HepG2 (cell line): ENCODE results near the gene SIK3. TPM values are rescaled to one million over a fixed set of nuclear protein-coding genes. Genes with fewer than 3 reads are reported as not detected.

Source experiments
- ATAC-seq: fragments of 200-7000 bp; cut with Tn5 transposase; 3 replicates; pipeline ENCODE4 v1.9.1; 2020; ENCODE audit warnings: mild to moderate bottlenecking, moderate library complexity
- BruUV-seq: library from RNA; stranded (reverse); fragments of 400-500 nt; replicated peaks from 2 replicates; lab custom pipeline; 2021; lab: Mats Ljungman, UMichigan
- CTCF ChIA-PET: fragments of 300-600 bp; formaldehyde crosslinking; extraction: SDS; loops from one replicate; lab custom pipeline; 2021; ENCODE audit warnings: low total read pairs, inconsistent platforms, low intra/inter-chr PET ratio; lab: Yijun Ruan, JAX
- POLR2A ChIA-PET: fragments of 350-600 bp; sonication (Branson Sonifier 250); formaldehyde crosslinking; loops from one replicate; lab custom pipeline; 2020; ENCODE audit warnings: antibody characterized with exemption, inconsistent platforms; lab: Yijun Ruan, JAX
- DNase-seq: peaks from one replicate; pipeline ENCODE4 v3.0.0-alpha.2; 2015; ENCODE audit warnings: low spot score
- FAIRE-seq: peaks from 3 replicates; lab custom pipeline; 2011; peaks lifted over from hg19 to GRCh38; lab: Jason Lieb, UNC
- H2AFZ ChIP-seq: one replicate; pipeline ENCODE4 v1.6.1; 2011; ENCODE audit warnings: low read length, inconsistent platforms
- H3K27ac ChIP-seq: fragments of 300-600 bp; 3 replicates; pipeline ENCODE4 v1.8.0; 2011; ENCODE audit warnings: mixed run types, mild to moderate bottlenecking, mixed read lengths, low read length, inconsistent platforms; ENCODE audit not compliant: insufficient read depth; ENCODE audit errors: extremely low read length
- H3K27me3 ChIP-seq, 2 experiments: fragments of 200-600 bp in 1 of 2; 2 replicates in 1 of 2; 3 replicates in 1 of 2; pipeline versions ENCODE4 v1.6.0 to v1.8.0; 2011; ENCODE audit warnings: low read length in 2 of 2, mild to moderate bottlenecking in 2 of 2, moderate library complexity in 2 of 2, inconsistent platforms in 1 of 2; ENCODE audit not compliant: insufficient read depth in 2 of 2, control insufficient read depth in 1 of 2
- H3K36me3 ChIP-seq, 2 experiments: fragments of 200-600 bp in 1 of 2; replicated peaks in 1 of 2; 2 replicates in 1 of 2; 3 replicates in 1 of 2; pipeline versions ENCODE4 v1.5.1 to v1.8.0; 2011; ENCODE audit warnings: low read length in 2 of 2, inconsistent platforms in 1 of 2; ENCODE audit not compliant: insufficient read depth in 2 of 2, control insufficient read depth in 1 of 2
- H3K4me1 ChIP-seq: 2 replicates; pipeline ENCODE4 v1.5.1; 2012; ENCODE audit warnings: low read length, inconsistent platforms; ENCODE audit not compliant: insufficient read depth
- H3K4me2 ChIP-seq: 2 replicates; pipeline ENCODE4 v1.6.0; 2011; ENCODE audit warnings: low read depth, low read length, inconsistent platforms
- H3K4me3 ChIP-seq, 3 experiments: fragments of 200-600 bp in 1 of 3; sonication (generic), shearing (Covaris generic) in 1 of 3; replicated peaks in 1 of 3; 2 replicates each; pipeline ENCODE4 v1.5.1; 2011 to 2016; ENCODE audit warnings: low read length in 3 of 3, inconsistent platforms in 2 of 3, low read depth in 2 of 3, mild to moderate bottlenecking in 2 of 3, control low read depth in 1 of 3, mixed read lengths in 1 of 3; ENCODE audit not compliant: insufficient read depth in 1 of 3
- H3K79me2 ChIP-seq: one replicate; pipeline ENCODE4 v1.6.1; 2011; ENCODE audit warnings: low read length, inconsistent platforms; ENCODE audit not compliant: insufficient read depth
- H3K9ac ChIP-seq: 2 replicates; pipeline ENCODE4 v1.6.0; 2011; ENCODE audit warnings: mild to moderate bottlenecking, low read depth, low read length, inconsistent platforms; ENCODE audit not compliant: insufficient read depth
- H3K9me3 ChIP-seq: 2 replicates; pipeline ENCODE4 v1.5.1; 2012; ENCODE audit warnings: mild to moderate bottlenecking, low read length
- H4K20me1 ChIP-seq: 2 replicates; pipeline ENCODE4 v1.6.0; 2011; ENCODE audit warnings: inconsistent platforms, mild to moderate bottlenecking, low read length, moderate library complexity; ENCODE audit not compliant: insufficient read depth
- CREM ChIP-seq, 2 experiments: sonication (generic) in 1 of 2; formaldehyde crosslinking in 1 of 2; IDR thresholded peaks; 2 replicates each; pipeline versions ENCODE4 v1.4.0 to v1.6.1; 2016 to 2020; ENCODE audit warnings: antibody characterized with exemption in 1 of 2, mild to moderate bottlenecking in 1 of 2, missing genetic modification reagents in 1 of 2
- DNMT1 ChIP-seq: sonication (generic); formaldehyde crosslinking; IDR thresholded peaks from 2 replicates; pipeline ENCODE4 v1.5.1; 2020; ENCODE audit warnings: mild to moderate bottlenecking, missing genetic modification reagents
- EP300 ChIP-seq, 3 experiments: sonication (generic) in 1 of 3; formaldehyde crosslinking in 1 of 3; IDR thresholded peaks; 2 replicates each; pipeline versions ENCODE4 v1.5.1 to v1.6.1; 2011 to 2020; ENCODE audit warnings: low read depth in 2 of 3, low read length in 2 of 3, borderline replicate concordance in 1 of 3, improper control_type of control experiment in 1 of 3, mild to moderate bottlenecking in 1 of 3, missing genetic modification reagents in 1 of 3, moderate library complexity in 1 of 3
- SRSF4 ChIP-seq: fragments of 200-400 bp; formaldehyde crosslinking; IDR thresholded peaks from one replicate; pipeline ENCODE4 v1.6.1; 2018; ENCODE audit warnings: mild to moderate bottlenecking, low read depth, low read length, moderate library complexity; ENCODE audit not compliant: poor library complexity, severe bottlenecking
- TBL1XR1 ChIP-seq: fragments of 150-350 bp; IDR thresholded peaks from 2 replicates; pipeline ENCODE4 v1.6.1; 2014; ENCODE audit warnings: borderline replicate concordance, low read length; ENCODE audit not compliant: partially characterized antibody
- ZNF101 ChIP-seq: sonication (generic); formaldehyde crosslinking; IDR thresholded peaks from 2 replicates; pipeline ENCODE4 v1.4.0; 2020; ENCODE audit warnings: mild to moderate bottlenecking, low read depth, missing genetic modification reagents, borderline replicate concordance
- ZNF530 ChIP-seq: sonication (generic); formaldehyde crosslinking; IDR thresholded peaks from 2 replicates; pipeline ENCODE4 v1.5.0; 2020; ENCODE audit warnings: low read depth, mild to moderate bottlenecking, missing genetic modification reagents
- ZNF567 ChIP-seq: sonication (generic); formaldehyde crosslinking; IDR thresholded peaks from 2 replicates; pipeline ENCODE4 v1.8.1; 2023; ENCODE audit warnings: mild to moderate bottlenecking, missing genetic modification reagents, borderline replicate concordance
- ZNF644 ChIP-seq: IDR thresholded peaks from 2 replicates; pipeline ENCODE4 v1.6.1; 2016; ENCODE audit warnings: low read depth
- ZNF790 ChIP-seq: sonication (generic); formaldehyde crosslinking; IDR thresholded peaks from 2 replicates; pipeline ENCODE4 v1.8.0; 2022; ENCODE audit warnings: missing genetic modification reagents, mild to moderate bottlenecking, borderline replicate concordance
- ZNF878 ChIP-seq: sonication (generic); formaldehyde crosslinking; IDR thresholded peaks from 2 replicates; pipeline ENCODE4 v1.8.1; 2023; ENCODE audit warnings: mild to moderate bottlenecking, missing genetic modification reagents, moderate library complexity
- WGBS: methylation state at CpG from one replicate; pipeline ENCODE4 v1.1.6; 2017; ENCODE audit warnings: low lambda C conversion rate; 5-methylcytosine and 5-hydroxymethylcytosine counted together
- in situ Hi-C: cut with HindIII; loops from 2 replicates; pipeline ENCODE4 v1.10.0; 2017; ENCODE audit warnings: low pct_unique_long_range_greater_than_20kb; ENCODE audit not compliant: extremely low pct_ligation_motif_present
- intact Hi-C: fragments of 100-400 bp; cut with micrococcal nuclease; formaldehyde crosslinking; loops from one replicate; pipeline ENCODE4 v1.10.0; 2022; ENCODE audit not compliant: unreplicated experiment
- polyA plus RNA-seq, 8 experiments: library from polyadenylated mRNA; depleted of rRNA in 3 of 8; stranded (reverse) in 7 of 8; unstranded in 1 of 8; fragments of >200 nt; fragmentation: Illumina TruSeq in 4 of 8; extraction: Trizol in 4 of 8; gene quantifications; 2 replicates each; pipeline versions ENCODE4 v1.2.1 to v1.2.3, GENCODE V29; 2011 to 2016; ENCODE audit warnings: low read depth in 4 of 8, missing spikeins in 1 of 8, mixed read lengths in 1 of 8; ENCODE audit not compliant: insufficient read depth in 1 of 8
- total RNA-seq, 5 experiments: library from RNA; depleted of rRNA; stranded (reverse); fragments of >200 nt; fragmentation: Illumina TruSeq; extraction: Trizol; gene quantifications; 2 replicates each; pipeline ENCODE4 v1.2.3, GENCODE V29; 2016; ENCODE audit warnings: low read depth in 1 of 5
- TF ChIP-seq, protein P1 (sequence below): sonication (generic); formaldehyde crosslinking; IDR thresholded peaks from 2 replicates; pipeline ENCODE4 v1.9.0; 2021; ENCODE audit warnings: missing genetic modification reagents, mild to moderate bottlenecking, borderline replicate concordance
- TF ChIP-seq, protein P2 (sequence below): sonication (generic); formaldehyde crosslinking; IDR thresholded peaks from 2 replicates; pipeline ENCODE4 v1.5.1; 2020; ENCODE audit warnings: mild to moderate bottlenecking, missing genetic modification reagents
- TF ChIP-seq, protein P3 (sequence below): sonication (generic); formaldehyde crosslinking; conservative IDR thresholded peaks from 2 replicates; pipeline ENCODE4 v1.4.0; 2020; ENCODE audit warnings: missing genetic modification reagents

Gene SIK3
- total and polyA plus RNA-seq, 2 of the 13 experiments (the other 11 are each of a cell fraction or from before 2014, with no cell fraction given) = 5.7 to 9.8 TPM

DNA sequence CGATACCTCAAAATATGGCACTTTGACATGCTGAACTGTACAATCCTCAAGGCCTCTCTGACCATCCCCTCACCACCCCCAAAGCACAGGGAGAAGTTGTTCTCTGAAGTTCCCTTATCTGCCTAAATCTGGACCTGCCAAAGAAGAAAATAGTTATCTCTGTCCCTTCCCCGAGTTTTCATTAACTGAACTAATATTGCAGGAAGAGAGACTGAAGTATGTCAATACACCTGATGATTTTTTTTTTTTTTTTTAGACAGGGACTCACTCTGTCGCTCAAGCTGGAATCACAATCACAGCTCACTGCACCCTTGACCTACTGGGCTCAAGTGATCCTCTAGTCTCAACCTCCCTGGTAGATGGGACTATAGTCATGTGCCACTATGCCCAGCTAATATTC is 75.0 kb downstream of the SIK3 start:
- peak; percentile 12 for DNase-seq
- H3K4me3 ChIP-seq = no peak overlapping the region
- no TSS peak for BruUV-seq
- no peaks in the 10 kb centered on the region for H3K9me3 ChIP-seq
- 30% methylated on average over 3 of the region's 3 CpGs for WGBS
- H3K36me3 ChIP-seq = no peaks in the 10 kb centered on the region
- CTCF ChIA-PET = no interaction called here
- H3K27me3 ChIP-seq = no peaks in the 10 kb centered on the region
- FAIRE-seq = no peak
- no peak overlapping the region for H2AFZ ChIP-seq
- POLR2A ChIA-PET = no interaction called here
- ATAC-seq = 0 out of 3 replicates have a peak, but pooled peaks have one; percentile 8
- intact Hi-C loops (loop anchor here (5.0 to 10.0 kb wide), 3 partner anchors 54 to 98 kb away; partner anchors contain the start of gene SIK3), in situ Hi-C loops (no loop called here)
- H3K4me1 ChIP-seq = peaks cover 84% of the 10 kb centered on the region
- H3K4me2 ChIP-seq = no peak overlapping the region; the same call in 1 of the 2 replicates
- peak overlapping the region; percentile 17; the same call in 1 of the 2 replicates for H3K9ac ChIP-seq
- H4K20me1 ChIP-seq = peaks cover 37% of the 10 kb centered on the region
- peak overlapping the region; percentile 31 for H3K27ac ChIP-seq
- H3K79me2 ChIP-seq = peaks cover 35% of the 10 kb centered on the region
- TF ChIP-seq ZNF530 (CRISPR knock-in tag) (no peak), ZNF790 (no peak), TBL1XR1 (no peak), ZNF878 (CRISPR knock-in tag) (no peak), ZNF567 (CRISPR knock-in tag) (no peak), ZNF101 (no peak), ZNF644 (CRISPR knock-in tag) (no peak), DNMT1 (CRISPR knock-in tag) (no peak), EP300 (IDR thresholded peaks at IDR 0.05; ENCODE audit: low read depth in 2 of 2, low read length in 2 of 2) (peak in 1 of 2 experiments; percentile 8; a peak in 1 of 4 replicates), EP300 (CRISPR knock-in tag; IDR thresholded peaks at IDR 0.05; ENCODE audit: borderline replicate concordance) (no peak), CREM (IDR thresholded peaks at IDR 0.05) (0 out of 2 replicates have a peak, but pooled peaks have one; percentile 32), CREM (CRISPR knock-in tag; IDR thresholded peaks at IDR 0.05) (no peak), SRSF4 (no peak)
- TF ChIP-seq, protein P1, sequence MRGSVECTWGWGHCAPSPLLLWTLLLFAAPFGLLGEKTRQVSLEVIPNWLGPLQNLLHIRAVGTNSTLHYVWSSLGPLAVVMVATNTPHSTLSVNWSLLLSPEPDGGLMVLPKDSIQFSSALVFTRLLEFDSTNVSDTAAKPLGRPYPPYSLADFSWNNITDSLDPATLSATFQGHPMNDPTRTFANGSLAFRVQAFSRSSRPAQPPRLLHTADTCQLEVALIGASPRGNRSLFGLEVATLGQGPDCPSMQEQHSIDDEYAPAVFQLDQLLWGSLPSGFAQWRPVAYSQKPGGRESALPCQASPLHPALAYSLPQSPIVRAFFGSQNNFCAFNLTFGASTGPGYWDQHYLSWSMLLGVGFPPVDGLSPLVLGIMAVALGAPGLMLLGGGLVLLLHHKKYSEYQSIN (CRISPR knock-in tag) = no peak
- TF ChIP-seq, protein P2, sequence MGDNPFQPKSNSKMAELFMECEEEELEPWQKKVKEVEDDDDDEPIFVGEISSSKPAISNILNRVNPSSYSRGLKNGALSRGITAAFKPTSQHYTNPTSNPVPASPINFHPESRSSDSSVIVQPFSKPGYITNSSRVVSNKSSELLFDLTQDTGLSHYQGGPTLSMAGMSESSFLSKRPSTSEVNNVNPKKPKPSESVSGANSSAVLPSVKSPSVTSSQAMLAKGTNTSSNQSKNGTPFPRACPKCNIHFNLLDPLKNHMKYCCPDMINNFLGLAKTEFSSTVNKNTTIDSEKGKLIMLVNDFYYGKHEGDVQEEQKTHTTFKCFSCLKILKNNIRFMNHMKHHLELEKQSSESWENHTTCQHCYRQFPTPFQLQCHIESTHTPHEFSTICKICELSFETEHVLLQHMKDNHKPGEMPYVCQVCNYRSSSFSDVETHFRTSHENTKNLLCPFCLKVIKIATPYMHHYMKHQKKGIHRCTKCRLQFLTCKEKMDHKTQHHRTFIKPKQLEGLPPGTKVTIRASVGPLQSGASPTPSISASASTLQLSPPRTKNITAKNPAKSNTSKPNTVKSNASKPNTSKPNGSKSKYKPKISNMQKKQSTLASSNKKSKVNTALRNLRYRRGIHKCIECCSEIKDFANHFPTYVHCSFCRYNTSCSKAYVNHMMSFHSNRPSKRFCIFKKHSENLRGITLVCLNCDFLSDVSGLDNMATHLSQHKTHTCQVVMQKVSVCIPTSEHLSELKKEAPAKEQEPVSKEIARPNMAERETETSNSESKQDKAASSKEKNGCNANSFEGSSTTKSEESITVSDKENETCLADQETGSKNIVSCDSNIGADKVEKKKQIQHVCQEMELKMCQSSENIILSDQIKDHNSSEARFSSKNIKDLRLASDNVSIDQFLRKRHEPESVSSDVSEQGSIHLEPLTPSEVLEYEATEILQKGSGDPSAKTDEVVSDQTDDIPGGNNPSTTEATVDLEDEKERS (CRISPR knock-in tag) = no peak
- TF ChIP-seq, protein P3, sequence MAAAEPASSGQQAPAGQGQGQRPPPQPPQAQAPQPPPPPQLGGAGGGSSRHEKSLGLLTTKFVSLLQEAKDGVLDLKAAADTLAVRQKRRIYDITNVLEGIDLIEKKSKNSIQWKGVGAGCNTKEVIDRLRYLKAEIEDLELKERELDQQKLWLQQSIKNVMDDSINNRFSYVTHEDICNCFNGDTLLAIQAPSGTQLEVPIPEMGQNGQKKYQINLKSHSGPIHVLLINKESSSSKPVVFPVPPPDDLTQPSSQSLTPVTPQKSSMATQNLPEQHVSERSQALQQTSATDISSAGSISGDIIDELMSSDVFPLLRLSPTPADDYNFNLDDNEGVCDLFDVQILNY = no peak
